HG03159 (cell line): ENCODE results near the gene FSD2.
"Not testable (repeated sequence)": the region's sequence is repeated elsewhere in the genome, so short reads cannot be mapped to it uniquely, and the experiment has no call there.

Experiments
- ATAC-seq: cut with Tn5 transposase; IDR thresholded peaks from one replicate; pipeline ENCODE4 v1.9.1; 2021; ENCODE audit warnings: mild to moderate bottlenecking, moderate library complexity; ENCODE audit not compliant: unreplicated experiment

The FSD2 gene

GRCh38 chr15:82830427-82831173 is 24.7 kb upstream of the FSD2 start:
- ATAC-seq = no peak

GRCh38 chr15:82829234-82829633 is 23.4 kb upstream of the FSD2 start:
- no peak for ATAC-seq

GRCh38 chr15:82828075-82828474 is 22.2 kb upstream of the FSD2 start:
- no peak for ATAC-seq

GRCh38 chr15:82823049-82823448 is 17.2 kb upstream of the FSD2 start:
- no peak for ATAC-seq

- not testable (repeated sequence) for ATAC-seq
Measured at GRCh38 chr15:82821851-82822250, 16.0 kb upstream of the FSD2 start.

GRCh38 chr15:82821396-82821795 is 15.5 kb upstream of the FSD2 start:
- not testable (repeated sequence) for ATAC-seq

GRCh38 chr15:82820128-82820527 is 14.3 kb upstream of the FSD2 start:
- no peak for ATAC-seq

- ATAC-seq = no peak
Measured at GRCh38 chr15:82812994-82813393, 7.1 kb upstream of the FSD2 start.

- ATAC-seq = no peak
Measured at GRCh38 chr15:82810890-82811426, 5.1 kb upstream of the FSD2 start.

- ATAC-seq = peak; percentile 19
Measured at GRCh38 chr15:82810061-82810889, 4.4 kb upstream of the FSD2 start.

- ATAC-seq = peak; percentile 83
Measured at GRCh38 chr15:82809308-82810060, 3.6 kb upstream of the FSD2 start, which contains the start of gene WHAMM. Gene WHAMM, plus strand, starts transcription at chr15:82809628. Its CDS starts 99 bp downstream, at chr15:82809727.

GRCh38 chr15:82808634-82809041 is 2.8 kb upstream of the FSD2 start:
- no peak for ATAC-seq

- no peak for ATAC-seq
Measured at GRCh38 chr15:82807920-82808633, 2.2 kb upstream of the FSD2 start.

GRCh38 chr15:82804575-82804949 is 1.3 kb downstream of the FSD2 start:
- ATAC-seq = no peak

- no peak for ATAC-seq
Measured at GRCh38 chr15:82803793-82804574, 1.9 kb downstream of the FSD2 start.

- ATAC-seq = no peak
Measured at GRCh38 chr15:82802497-82802896, 3.4 kb downstream of the FSD2 start.

GRCh38 chr15:82799183-82799841 is 6.6 kb downstream of the FSD2 start:
- no peak for ATAC-seq

- no peak for ATAC-seq
Measured at GRCh38 chr15:82798531-82799166, 7.2 kb downstream of the FSD2 start.

GRCh38 chr15:82798104-82798503 is 7.8 kb downstream of the FSD2 start:
- no peak for ATAC-seq
